NCI-H460 (cell line): ENCODE measurements around the gene PIEZO2. TPM values are rescaled to one million over a fixed set of nuclear protein-coding genes. Genes with fewer than 3 reads are reported as not detected.
A peak's percentile ranks its signal among the peaks of the same experiment; 100 is the strongest.
"Not testable (repeated sequence)": the region's sequence is repeated elsewhere in the genome, so short reads cannot be mapped to it uniquely, and the experiment has no call there.

Source experiments
- DNase-seq: peaks from one replicate; pipeline ENCODE4 v3.0.0-alpha.2; 2016; ENCODE audit warnings: low read depth; ENCODE audit errors: extremely low read depth
- total RNA-seq: library from RNA; depleted of rRNA; stranded (reverse); fragments of >200 nt; shearing (Covaris generic); gene quantifications from 2 replicates; pipeline ENCODE4 v1.2.3, GENCODE V29; 2014

Gene PIEZO2
- total RNA-seq, 1 experiment from 2014 or later: not detected

DNA sequence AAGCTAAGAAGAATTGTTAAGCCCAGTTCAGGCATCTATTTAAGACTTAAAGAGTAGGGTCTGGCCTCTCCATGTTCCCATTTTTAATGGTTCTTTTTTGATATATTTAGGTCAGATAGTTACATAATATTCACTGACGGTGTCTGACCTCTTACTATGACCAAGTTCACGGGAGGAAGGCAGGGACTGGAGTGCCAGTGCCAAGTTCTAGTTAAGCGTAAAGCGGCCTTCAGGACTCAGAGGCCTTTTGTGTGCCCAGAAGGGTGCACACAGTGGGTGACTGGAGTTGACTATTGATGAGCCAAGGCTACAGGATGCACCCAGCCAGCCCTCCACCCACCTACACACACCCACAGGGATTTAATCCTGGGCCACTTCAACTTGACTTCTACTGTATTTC lies 290.9 kb downstream of the PIEZO2 start:
- DNase-seq: no peak

DNA sequence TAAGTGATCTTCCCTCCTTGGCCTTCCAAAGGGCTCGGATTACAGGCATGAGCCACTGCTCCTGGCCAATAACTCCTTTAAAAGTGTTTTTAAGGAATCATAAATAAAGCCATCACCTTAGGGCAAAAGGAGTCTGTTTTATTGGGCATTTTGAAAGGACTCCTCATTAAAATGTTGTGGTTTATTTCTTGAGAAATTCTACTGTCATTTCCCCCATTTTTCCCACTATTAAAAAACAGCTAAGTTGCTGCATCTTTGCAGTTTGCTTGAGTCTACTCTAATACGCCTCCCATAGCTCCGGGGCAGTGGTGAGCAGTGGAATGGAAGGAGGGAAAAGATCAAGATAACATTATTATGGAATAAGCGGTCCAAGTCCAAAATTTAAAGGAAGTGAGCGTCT lies 293.2 kb downstream of the PIEZO2 start:
- no peak for DNase-seq

GRCh38 chr18:10852385-10853303 lies 296.7 kb downstream of the PIEZO2 start:
- DNase-seq: no peak

DNA sequence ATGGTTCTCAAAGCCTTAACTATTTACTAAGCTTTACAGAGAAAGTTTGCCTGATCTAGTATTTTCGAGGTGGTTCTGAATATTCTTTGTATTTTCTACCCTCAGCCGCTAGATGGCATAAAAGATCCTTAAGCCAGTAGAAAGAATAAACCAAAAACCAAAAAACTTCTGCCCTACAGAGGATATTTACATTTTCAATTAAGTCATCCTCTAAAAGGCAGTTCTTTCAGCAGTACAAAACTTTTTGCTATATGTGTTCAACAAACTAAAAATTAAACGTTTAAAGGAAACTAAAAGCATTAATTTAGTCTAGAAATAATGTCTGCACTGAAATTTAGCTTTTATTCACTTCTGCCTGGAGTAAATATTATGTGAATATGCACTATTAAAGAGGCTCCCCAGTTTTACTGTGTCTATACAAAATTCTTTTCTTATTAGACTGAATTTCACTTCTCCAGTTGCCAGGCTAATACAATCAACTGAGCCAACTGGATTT lies 297.5 kb downstream of the PIEZO2 start:
- peak; percentile 41 for DNase-seq

- DNase-seq: no peak
Observed at GRCh38 chr18:10850840-10851239, 298.5 kb downstream of the PIEZO2 start.

DNA sequence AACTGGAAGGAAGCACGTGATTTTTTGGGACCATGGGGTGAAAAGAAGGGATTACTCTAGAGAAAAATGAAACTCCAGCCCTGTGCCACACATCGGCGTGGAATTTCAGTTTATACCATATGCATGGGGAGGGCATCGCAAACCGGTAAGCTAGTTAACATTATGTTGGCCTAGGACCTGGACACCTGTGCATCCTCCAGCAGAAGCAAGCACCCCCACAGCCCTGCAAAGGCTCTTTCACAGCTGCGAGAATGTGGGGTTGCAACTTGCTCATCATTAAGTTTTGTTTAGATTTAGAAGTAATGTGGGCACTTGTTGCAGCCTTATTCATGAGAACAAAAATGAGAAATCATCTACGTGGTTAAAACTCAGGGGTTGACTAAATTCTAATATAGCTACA lies 299.2 kb downstream of the PIEZO2 start:
- DNase-seq: no peak

DNA sequence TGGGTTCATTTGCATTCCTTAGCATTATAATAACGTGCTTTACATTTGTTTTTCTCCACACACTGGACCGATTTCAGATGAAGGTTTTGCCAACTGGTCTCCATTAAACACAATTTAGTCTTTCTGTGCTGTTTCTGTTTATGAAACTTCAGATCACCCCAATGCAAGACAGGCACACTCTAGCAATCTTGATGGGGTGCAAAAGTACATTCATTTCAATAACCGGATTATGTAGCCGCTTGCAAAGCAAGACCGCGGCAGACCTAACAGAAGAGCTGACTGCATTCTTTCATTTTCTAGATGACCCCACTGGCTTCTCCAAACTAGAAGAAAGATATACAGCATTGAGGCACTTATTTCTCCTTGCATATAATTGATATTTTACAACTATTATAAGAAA lies 301.5 kb downstream of the PIEZO2 start:
- no peak for DNase-seq

- no peak for DNase-seq
Observed at GRCh38 chr18:10847408-10847790, 302.0 kb downstream of the PIEZO2 start.

DNA sequence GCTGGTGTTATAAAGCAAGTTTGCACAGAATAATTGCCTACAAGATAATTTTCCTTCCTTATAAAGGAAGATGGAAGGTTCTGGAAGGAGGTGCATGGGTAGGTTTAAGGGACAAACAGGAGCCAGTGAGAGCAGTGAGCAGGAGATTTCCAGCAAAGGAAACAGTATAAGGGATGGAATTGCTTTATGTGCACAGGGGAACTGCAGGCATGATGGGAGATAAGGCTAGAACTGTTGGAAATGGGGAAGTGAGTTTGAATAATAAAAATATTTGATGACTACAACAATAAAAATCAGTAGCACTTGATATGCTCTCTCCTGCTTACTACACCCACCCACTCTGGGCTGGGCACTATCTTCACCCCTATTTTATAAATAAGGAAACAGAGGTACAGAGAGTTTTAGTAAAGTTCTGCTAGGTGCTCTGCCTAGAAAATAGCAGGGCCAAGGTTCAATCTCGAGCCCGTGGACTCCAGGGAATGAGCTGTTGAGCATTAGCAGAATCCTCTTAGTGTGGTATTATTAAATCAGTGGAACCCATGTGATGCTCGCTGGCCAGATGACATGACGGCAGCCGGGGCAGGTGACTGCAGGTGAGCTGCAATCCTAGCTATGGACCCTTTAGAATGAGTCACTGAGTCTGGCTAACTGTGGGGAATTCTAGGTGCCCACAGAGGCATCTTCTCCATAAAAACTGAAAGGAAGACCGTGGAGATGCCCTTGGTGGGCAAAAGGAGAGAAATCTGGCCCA lies 302.5 kb downstream of the PIEZO2 start:
- no peak for DNase-seq

GRCh38 chr18:10846035-10846434 lies 303.3 kb downstream of the PIEZO2 start:
- DNase-seq: not testable (repeated sequence)

DNA sequence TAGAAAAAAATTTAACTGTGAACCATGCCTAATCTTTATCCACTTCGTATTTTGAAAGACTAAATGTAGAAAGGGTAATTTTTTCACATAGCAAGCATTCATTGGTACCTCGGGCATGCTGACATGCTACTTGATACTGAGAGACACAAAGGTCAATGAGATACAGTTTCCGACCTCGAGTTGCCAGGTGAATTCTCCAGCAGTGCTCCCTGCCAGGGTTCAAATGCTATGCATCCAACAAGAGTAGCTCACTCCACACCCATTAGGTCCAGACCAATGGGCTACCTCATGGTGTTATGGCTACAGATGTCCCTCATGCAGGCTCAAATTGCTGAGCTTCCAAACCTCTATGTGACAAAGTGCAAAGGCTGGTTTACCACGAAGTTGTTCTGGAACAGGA lies 305.8 kb downstream of the PIEZO2 start:
- no peak for DNase-seq

- DNase-seq: no peak
Observed at GRCh38 chr18:10842861-10843260, 306.5 kb downstream of the PIEZO2 start.

DNA sequence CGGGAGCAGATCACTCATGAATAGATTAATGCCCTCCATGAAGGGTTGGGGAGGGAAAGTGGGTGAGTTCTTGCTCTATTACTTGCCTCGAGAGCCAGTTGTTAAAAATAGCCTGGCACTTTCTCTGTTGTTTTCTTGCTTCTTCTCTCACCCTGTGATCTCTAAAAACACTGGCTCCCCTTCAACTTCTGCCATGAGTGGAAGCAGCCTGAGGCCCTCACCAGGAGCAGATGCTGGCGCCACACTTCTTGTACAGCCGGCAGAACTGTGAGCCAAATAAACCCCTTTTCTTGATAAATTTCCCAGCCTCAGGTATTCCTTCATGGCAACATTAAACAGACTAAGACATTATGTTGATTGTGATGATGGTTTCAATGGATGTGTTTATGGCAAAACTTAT lies 307.0 kb downstream of the PIEZO2 start:
- DNase-seq: no peak

DNA sequence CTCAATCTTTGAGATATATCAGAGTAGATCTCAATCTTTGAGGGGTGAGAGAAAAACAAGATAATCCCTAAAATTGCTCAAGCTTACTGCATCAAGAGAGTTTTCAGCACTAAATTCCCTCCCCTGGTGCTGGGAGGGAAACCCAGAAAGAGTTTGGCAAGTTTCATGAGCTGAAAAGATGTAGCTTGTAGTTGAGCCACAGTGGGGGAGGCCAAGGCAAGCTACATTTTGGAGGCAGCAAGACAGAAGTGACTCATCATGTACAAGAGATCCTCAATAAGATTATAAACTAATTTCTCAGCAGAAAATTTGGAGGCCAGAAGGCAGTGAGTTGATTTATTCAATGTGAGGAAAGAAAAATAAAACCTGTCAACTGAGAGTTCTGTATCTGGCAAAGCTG lies 308.2 kb downstream of the PIEZO2 start:
- DNase-seq: no peak

- DNase-seq: no peak
Observed at GRCh38 chr18:10840743-10841142, 308.6 kb downstream of the PIEZO2 start.

GRCh38 chr18:10839421-10839820 lies 309.9 kb downstream of the PIEZO2 start:
- DNase-seq: no peak

DNA sequence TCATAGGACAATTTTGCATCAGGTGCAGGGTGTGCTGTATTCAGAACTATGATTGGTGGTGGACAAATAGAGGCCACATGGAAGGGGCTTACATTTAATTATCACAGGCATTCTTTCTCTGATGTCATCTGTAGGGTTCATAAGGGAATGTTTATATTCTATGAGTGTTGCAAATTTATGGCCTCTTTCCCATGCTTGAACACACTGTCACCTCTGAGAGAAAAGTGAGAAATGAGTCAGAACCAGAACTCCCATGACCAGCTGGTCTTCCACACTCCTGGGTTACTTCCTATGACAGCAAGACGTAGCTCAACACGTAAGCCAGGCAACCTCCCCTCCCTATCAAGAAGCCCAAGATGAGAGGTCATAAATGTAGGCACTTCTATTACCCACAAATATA lies 310.8 kb downstream of the PIEZO2 start:
- DNase-seq: peak; percentile 2

DNA sequence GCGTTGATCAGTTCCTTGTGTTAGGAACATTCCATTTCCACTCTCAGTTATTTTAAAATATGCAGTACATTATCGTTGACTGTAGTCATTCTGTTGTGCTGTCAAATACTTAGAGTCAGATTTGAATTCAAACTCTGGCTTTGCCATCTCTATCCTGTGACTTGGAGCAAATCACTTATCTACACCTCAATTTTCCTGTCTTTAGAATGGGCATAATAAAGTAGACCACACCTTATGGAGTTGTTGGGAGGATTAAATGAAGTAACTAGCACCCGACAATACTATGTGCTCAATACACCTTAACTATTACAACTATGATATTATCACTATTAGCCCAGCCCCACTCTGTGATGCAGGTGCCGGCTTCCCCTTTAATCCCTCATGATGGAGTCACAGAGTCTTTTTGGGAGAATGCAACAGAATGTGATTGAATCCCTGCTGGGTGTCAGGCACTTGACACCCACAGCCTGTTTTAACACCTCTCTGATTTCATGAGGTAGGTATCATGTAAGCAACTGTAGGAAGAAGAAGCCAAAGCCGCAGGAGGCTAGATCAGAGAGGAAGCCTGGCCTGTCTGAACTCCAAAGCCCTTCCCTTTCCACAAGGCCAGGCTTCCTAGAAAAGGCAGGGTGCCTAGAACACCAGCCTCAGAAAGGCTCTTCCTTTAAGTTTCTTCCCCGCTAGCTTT lies 315.1 kb downstream of the PIEZO2 start:
- DNase-seq: no peak

- no peak for DNase-seq
Observed at GRCh38 chr18:10833656-10834055, 315.7 kb downstream of the PIEZO2 start.

DNA sequence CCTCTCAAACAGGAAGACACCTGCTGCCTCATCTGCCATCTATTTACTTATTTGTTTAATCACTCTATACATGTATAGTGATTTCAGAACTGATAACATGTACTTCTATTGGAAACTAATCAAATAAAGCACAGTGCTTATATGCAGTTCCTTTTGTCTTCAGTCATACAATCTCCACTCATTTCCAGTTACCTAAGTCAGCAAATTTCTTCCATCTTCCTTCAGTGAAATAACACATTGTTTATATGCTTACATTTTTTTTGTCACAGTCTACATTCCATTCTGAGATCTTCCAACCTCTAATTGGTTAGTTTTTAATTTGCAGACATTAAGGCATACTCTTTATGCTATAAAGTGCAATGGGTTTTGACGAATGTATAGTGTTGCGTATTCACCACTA lies 323.0 kb downstream of the PIEZO2 start:
- DNase-seq: no peak

- no peak for DNase-seq
Observed at GRCh38 chr18:10822456-10822855, 326.9 kb downstream of the PIEZO2 start.
